ENCODE results near the gene CDPF1.

DNA sequence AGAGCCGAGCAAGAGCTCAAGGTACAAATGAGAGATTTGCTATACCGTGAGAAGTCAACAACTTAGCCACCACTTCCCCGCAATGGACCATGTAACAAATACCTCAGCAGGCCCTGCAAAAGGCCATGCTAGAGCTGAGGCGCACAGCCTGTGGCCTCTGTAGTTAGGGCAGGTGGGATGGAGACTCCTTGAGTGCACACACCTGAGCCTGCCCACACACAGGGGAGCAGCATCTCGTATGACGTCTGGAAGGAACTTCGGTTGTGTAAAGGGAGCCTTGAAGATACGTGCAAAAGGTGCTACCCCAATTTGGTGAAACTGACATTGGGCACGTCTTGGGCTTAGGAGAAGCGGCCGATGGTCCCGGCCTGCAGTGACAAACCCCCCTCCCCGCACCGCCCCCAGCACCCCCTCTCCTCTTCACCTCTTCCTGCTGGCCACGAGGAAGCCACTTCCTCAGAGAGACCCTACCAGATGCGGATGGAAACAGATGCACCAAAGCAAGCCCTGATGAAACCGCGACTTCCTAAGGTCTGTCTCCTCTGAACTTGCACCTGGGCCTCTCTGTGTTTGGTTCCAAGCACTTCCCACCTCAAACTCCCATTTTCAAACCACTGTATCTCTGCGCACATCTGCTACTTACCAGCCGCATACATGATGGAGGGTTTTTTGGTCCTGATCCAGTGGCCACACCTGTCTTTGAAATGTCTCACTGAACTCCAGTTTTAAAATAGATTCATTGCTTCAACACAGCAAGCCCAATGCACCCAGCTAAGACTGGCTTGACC lies 10.6 kb downstream of the CDPF1 start:
- TF ChIP-seq, protein P1, sequence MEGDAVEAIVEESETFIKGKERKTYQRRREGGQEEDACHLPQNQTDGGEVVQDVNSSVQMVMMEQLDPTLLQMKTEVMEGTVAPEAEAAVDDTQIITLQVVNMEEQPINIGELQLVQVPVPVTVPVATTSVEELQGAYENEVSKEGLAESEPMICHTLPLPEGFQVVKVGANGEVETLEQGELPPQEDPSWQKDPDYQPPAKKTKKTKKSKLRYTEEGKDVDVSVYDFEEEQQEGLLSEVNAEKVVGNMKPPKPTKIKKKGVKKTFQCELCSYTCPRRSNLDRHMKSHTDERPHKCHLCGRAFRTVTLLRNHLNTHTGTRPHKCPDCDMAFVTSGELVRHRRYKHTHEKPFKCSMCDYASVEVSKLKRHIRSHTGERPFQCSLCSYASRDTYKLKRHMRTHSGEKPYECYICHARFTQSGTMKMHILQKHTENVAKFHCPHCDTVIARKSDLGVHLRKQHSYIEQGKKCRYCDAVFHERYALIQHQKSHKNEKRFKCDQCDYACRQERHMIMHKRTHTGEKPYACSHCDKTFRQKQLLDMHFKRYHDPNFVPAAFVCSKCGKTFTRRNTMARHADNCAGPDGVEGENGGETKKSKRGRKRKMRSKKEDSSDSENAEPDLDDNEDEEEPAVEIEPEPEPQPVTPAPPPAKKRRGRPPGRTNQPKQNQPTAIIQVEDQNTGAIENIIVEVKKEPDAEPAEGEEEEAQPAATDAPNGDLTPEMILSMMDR (IDR thresholded peaks at IDR 0.05) = no peak
- TF ChIP-seq ZFX (IDR thresholded peaks at IDR 0.05; ENCODE audit: borderline replicate concordance) = no peak

Data from 22Rv1 (cell line).